ENCODE data around the gene ZNF773. TPM values are rescaled to one million over a fixed set of nuclear protein-coding genes. Genes with fewer than 3 reads are reported as not detected.
A peak's percentile ranks its signal among the peaks of the same experiment; 100 is the strongest.
"Not testable (repeated sequence)": the region's sequence is repeated elsewhere in the genome, so short reads cannot be mapped to it uniquely, and the experiment has no call there.

ZNF773 gene
- total RNA-seq, 1 donor from 2014 or later, result not detected

DNA sequence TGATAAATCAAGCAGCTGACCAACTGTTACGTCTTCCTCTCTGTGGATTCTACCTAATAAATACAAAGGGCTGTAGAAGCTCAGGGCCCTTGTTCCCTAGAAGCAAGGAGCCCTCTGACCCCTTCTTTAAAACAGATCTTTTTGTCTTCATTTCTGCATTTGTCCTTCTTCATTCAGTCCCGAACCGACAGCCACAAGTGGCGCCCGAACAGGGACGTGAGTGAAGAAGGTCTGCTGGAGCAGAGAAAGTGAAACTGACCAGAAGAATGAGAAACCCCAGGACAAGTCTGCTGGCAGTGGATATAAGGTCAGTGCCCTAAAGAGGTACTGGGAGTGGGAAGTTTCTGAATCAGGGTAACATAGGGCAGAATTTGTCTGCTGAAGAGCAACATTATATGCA lies 13.1 kb downstream of the ZNF773 start:
- peaks cover 28 to 74% of the 10 kb centered on the region in 2 donors for H3K9me3 ChIP-seq

DNA sequence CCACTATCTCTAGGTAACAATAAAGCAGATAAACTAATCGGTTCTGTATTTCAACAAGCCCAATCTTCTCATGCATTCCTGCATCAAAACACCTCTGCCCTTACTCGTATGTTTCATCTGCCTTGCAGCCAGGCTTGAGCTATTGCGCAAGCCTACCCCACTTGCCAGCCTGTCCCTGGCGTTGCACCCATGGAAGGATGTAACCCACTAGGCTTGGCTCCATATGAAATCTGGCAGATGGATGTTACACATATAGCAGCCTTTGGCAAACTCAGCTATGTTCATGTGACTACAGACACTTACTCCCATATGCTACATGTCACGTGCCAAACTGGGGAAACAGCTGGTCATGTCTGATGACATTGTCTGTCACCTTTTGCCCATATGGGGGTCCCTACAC lies 15.5 kb downstream of the ZNF773 start:
- Histone ChIP-seq H3K36me3 (peaks cover 7 to 21% of the 10 kb centered on the region in 2 donors), H3K27me3 (no peaks in the 10 kb centered on the region), H3K4me3 (no peak overlapping the region), H3K4me1 (no peaks in the 10 kb centered on the region), H3K27ac (no peak overlapping the region), H3K9me3 (peaks cover 18 to 60% of the 10 kb centered on the region in 2 donors)
- no peak for DNase-seq (ENCODE audit: low spot score in 2 of 2)
- no peak for TF ChIP-seq CTCF (IDR thresholded peaks at IDR 0.05)
- intact Hi-C loops (cut with DNase I), result no loop called here

More for the DNA sequence above, 13.1 kb downstream of the ZNF773 start:
- Histone ChIP-seq H3K36me3 (peaks cover 10 to 25% of the 10 kb centered on the region in 2 donors), H3K4me1 (no peaks in the 10 kb centered on the region), H3K4me3 (no peak overlapping the region), H3K27ac (no peak overlapping the region), H3K27me3 (no peaks in the 10 kb centered on the region)
- TF ChIP-seq CTCF (IDR thresholded peaks at IDR 0.05), result no peak
- DNase-seq (ENCODE audit: low spot score in 2 of 2), result no peak
- intact Hi-C loops (cut with DNase I), result no loop called here

DNA sequence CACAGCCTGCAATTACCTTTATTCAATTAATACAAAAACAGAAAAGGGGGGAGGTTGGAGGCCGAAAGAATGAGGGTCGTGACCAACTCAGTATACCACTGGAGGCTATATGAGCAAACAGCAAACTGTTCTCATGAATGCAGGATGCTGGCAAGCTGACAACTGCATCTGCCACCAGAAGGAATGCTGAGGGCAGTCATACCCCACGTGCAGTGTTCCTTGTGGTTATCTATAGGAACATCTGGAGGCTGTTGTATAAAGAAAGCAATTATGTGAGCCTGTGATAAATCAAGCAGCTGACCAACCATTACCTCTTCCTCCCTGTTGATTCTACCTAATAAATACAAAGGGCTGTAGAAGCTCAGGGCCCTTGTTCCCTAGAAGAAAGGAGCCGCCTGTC lies 18.3 kb downstream of the ZNF773 start:
- H3K4me1 ChIP-seq; DNase-seq (ENCODE audit: low spot score in 2 of 2); intact Hi-C loops (cut with DNase I); H3K4me3 ChIP-seq; H3K27ac ChIP-seq; H3K27me3 ChIP-seq: not testable (repeated sequence)
- Histone ChIP-seq H3K9me3 (peaks cover 9 to 45% of the 10 kb centered on the region in 2 donors), H3K36me3 (peaks cover 7 to 21% of the 10 kb centered on the region in 2 donors)

- H3K4me3 ChIP-seq, result peak within 1 kb of the TSS; percentile 81 to 85
- no peak for TF ChIP-seq CTCF (IDR thresholded peaks at IDR 0.05)
- H3K4me1 ChIP-seq, result peaks cover 2 to 3% of the 10 kb centered on the region in 2 donors
- peaks cover 19 to 20% of the 10 kb centered on the region in 2 donors for H3K36me3 ChIP-seq
- peak; percentile 63 to 94 for DNase-seq (ENCODE audit: low spot score in 2 of 2)
- intact Hi-C loops (cut with DNase I), result loop anchor here (1.0 to 5.0 kb wide), 4 partner anchors 32 to 165 kb away; partner anchors contain the start of genes TRAPPC2B, ZNF416, ZNF419 and ZNF547
- H3K27me3 ChIP-seq, result no peaks in the 10 kb centered on the region
- peaks cover 22 to 41% of the 10 kb centered on the region in 2 donors for H3K9me3 ChIP-seq
- peak within 1 kb of the TSS; percentile 64 to 74 for H3K27ac ChIP-seq
Observed at GRCh38 chr19:57527136-57527881, 27.6 kb downstream of the ZNF773 start, which contains the start of gene ZNF549. ZNF549 (plus strand) TSS chr19:57527356; CDS start chr19:57527574, 218 bp downstream.

GRCh38 chr19:57537953-57538547 lies 38.3 kb downstream of the ZNF773 start:
- DNase-seq (ENCODE audit: low spot score in 2 of 2), result no peak
- H3K4me1 ChIP-seq, result no peaks in the 10 kb centered on the region
- H3K9me3 ChIP-seq, result peaks cover 98 to 100% of the 10 kb centered on the region in 2 donors
- no peaks in the 10 kb centered on the region for H3K27me3 ChIP-seq
- TF ChIP-seq CTCF (IDR thresholded peaks at IDR 0.05), result no peak
- no peak overlapping the region for H3K27ac ChIP-seq
- intact Hi-C loops (cut with DNase I), result no loop called here
- H3K4me3 ChIP-seq, result peak overlapping the region in 1 of 2 donors; percentile 4
- H3K36me3 ChIP-seq, result peaks cover 85 to 100% of the 10 kb centered on the region in 2 donors

DNA sequence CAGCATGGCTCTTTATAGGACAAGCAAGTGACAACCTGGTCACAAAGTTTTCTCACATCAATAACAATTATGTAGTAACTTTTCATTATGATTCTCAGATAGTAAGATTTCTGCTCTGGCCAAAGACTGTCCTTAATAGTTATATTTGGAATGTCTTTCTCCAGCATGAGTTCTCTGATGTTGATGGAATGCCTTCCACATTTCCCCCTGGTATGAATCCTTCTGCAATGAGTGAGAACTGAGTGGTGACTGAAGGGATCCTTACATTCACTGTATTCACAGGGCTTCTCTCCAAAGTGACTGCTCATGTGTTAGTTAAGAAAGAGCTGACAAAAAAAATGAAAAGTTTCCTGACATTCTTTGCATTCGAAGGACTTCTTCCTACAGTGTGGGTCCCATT lies 46.8 kb downstream of the ZNF773 start:
- no peak overlapping the region for H3K27ac ChIP-seq
- peaks cover 98 to 100% of the 10 kb centered on the region in 2 donors for H3K36me3 ChIP-seq
- no peaks in the 10 kb centered on the region for H3K4me1 ChIP-seq
- H3K4me3 ChIP-seq, result no peak overlapping the region
- intact Hi-C loops (cut with DNase I), result no loop called here
- no peak for TF ChIP-seq CTCF (IDR thresholded peaks at IDR 0.05)
- DNase-seq (ENCODE audit: low spot score in 2 of 2), result no peak
- peaks cover 89 to 100% of the 10 kb centered on the region in 2 donors for H3K9me3 ChIP-seq
- no peaks in the 10 kb centered on the region for H3K27me3 ChIP-seq
